NB4 (cell line): Measurements from ENCODE around the gene CCR5.
A peak's percentile ranks its signal among the peaks of the same experiment; 100 is the strongest.

Experiments
- DNase-seq: peaks from one replicate; pipeline ENCODE4 v3.0.0; 2010; ENCODE audit warnings: low read depth
- H3K4me3 ChIP-seq: one replicate; pipeline ENCODE4 v1.5.1; 2011; ENCODE audit warnings: mild to moderate bottlenecking, low read depth, low read length, moderate library complexity
- MYC ChIP-seq: IDR thresholded peaks from 2 replicates; pipeline ENCODE4 v1.6.1; 2011; ENCODE audit warnings: low read depth, low read length
- POLR2A ChIP-seq: IDR thresholded peaks from 2 replicates; pipeline ENCODE4 v1.6.1; 2011; ENCODE audit warnings: mild to moderate bottlenecking; ENCODE audit not compliant: insufficient read length; ENCODE audit errors: extremely low read depth
- TF ChIP-seq, protein P1 (sequence below): IDR thresholded peaks from 2 replicates; pipeline ENCODE4 v1.6.1; 2011; ENCODE audit warnings: low read depth, low read length
- TF ChIP-seq, protein P2 (sequence below): IDR thresholded peaks from one replicate; pipeline ENCODE4 v1.5.1; 2012; ENCODE audit warnings: low read depth, low read length

Gene CCR5

DNA sequence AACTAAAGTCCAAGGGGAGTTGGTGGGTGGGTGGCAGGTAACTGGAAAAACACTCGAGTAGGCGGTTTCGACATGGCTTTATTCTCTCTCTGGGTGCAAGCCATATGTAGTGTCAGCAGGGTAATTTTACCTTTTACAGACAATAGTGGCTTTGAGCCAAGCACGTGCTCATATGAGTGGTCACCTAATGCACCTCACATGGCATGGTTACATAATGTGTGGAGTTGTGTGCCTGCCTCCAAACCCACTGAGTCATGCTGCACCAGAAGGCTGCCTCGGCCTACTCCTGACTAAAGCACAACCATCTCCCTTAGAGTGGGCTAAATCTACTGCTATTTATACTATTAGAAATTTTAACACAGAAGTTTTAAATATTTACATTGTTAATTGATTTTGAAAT lies 52.8 kb downstream of the CCR5 start:
- H3K4me3 ChIP-seq = no peak overlapping the region
- DNase-seq = peak; percentile 45
- TF ChIP-seq, protein P1, sequence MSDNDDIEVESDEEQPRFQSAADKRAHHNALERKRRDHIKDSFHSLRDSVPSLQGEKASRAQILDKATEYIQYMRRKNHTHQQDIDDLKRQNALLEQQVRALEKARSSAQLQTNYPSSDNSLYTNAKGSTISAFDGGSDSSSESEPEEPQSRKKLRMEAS = peak; percentile 63; the same call in 1 of the 2 replicates
- no peak for TF ChIP-seq POLR2A
- TF ChIP-seq MYC = 0 out of 2 replicates have a peak, but pooled peaks have one; percentile 24
- TF ChIP-seq, protein P2, sequence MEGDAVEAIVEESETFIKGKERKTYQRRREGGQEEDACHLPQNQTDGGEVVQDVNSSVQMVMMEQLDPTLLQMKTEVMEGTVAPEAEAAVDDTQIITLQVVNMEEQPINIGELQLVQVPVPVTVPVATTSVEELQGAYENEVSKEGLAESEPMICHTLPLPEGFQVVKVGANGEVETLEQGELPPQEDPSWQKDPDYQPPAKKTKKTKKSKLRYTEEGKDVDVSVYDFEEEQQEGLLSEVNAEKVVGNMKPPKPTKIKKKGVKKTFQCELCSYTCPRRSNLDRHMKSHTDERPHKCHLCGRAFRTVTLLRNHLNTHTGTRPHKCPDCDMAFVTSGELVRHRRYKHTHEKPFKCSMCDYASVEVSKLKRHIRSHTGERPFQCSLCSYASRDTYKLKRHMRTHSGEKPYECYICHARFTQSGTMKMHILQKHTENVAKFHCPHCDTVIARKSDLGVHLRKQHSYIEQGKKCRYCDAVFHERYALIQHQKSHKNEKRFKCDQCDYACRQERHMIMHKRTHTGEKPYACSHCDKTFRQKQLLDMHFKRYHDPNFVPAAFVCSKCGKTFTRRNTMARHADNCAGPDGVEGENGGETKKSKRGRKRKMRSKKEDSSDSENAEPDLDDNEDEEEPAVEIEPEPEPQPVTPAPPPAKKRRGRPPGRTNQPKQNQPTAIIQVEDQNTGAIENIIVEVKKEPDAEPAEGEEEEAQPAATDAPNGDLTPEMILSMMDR = no peak
